ENCODE data around the gene CCDC112. TPM values are rescaled to one million over a fixed set of nuclear protein-coding genes. Genes with fewer than 3 reads are reported as not detected.

Gene CCDC112
- total RNA-seq, 2 experiments from 2014 or later = 1.5 to 2.4 TPM

- ChIA-PET CTCF (no interaction called here), POLR2A (no interaction called here)
- intact Hi-C loops (cut with micrococcal nuclease) = no loop called here
- no peak for ATAC-seq
- H3K36me3 Mint-ChIP-seq (ENCODE audit: low read depth) = no peaks in the 10 kb centered on the region
- no peak overlapping the region for H3K4me3 Mint-ChIP-seq
- H3K27me3 Mint-ChIP-seq = peaks cover 29% of the 10 kb centered on the region
- H3K9me3 Mint-ChIP-seq = no peaks in the 10 kb centered on the region
- TF ChIP-seq CTCF (IDR thresholded peaks at IDR 0.05) = no peak
- no peaks in the 10 kb centered on the region for H3K4me1 Mint-ChIP-seq (ENCODE audit: low read depth)
- no peak overlapping the region for H3K27ac Mint-ChIP-seq
- no peak for DNase-seq
These were observed 45.3 kb upstream of the CCDC112 start for GRCh38 chr5:115341745-115342144.

GRCh38 chr5:115338851-115339250, 42.4 kb upstream of the CCDC112 start:
- intact Hi-C loops (cut with micrococcal nuclease) = no loop called here
- CTCF ChIA-PET = no interaction called here
- Mint-ChIP-seq H3K27ac (no peak overlapping the region), H3K9me3 (no peaks in the 10 kb centered on the region), H3K27me3 (peaks cover 27% of the 10 kb centered on the region), H3K4me3 (no peak overlapping the region), H3K4me1 (ENCODE audit: low read depth) (no peaks in the 10 kb centered on the region), H3K36me3 (ENCODE audit: low read depth) (no peaks in the 10 kb centered on the region)
- POLR2A ChIA-PET = no interaction called here
- DNase-seq = no peak
- no peak for ATAC-seq
- TF ChIP-seq CTCF (IDR thresholded peaks at IDR 0.05) = no peak

- CTCF ChIA-PET = no interaction called here
- POLR2A ChIA-PET = no interaction called here
- no peak for ATAC-seq
- no peak for DNase-seq
- Mint-ChIP-seq H3K4me3 (no peak overlapping the region), H3K4me1 (ENCODE audit: low read depth) (peaks cover 3% of the 10 kb centered on the region), H3K9me3 (no peaks in the 10 kb centered on the region), H3K27ac (no peak overlapping the region), H3K27me3 (peaks cover 28% of the 10 kb centered on the region), H3K36me3 (ENCODE audit: low read depth) (no peaks in the 10 kb centered on the region)
- intact Hi-C loops (cut with micrococcal nuclease) = no loop called here
- TF ChIP-seq CTCF (IDR thresholded peaks at IDR 0.05) = no peak
These were observed 41.4 kb upstream of the CCDC112 start for GRCh38 chr5:115337882-115338281.

GRCh38 chr5:115336964-115337363, 40.5 kb upstream of the CCDC112 start:
- no peak for DNase-seq
- no peak for TF ChIP-seq CTCF (IDR thresholded peaks at IDR 0.05)
- CTCF ChIA-PET = no interaction called here
- no peaks in the 10 kb centered on the region for H3K9me3 Mint-ChIP-seq
- H3K4me1 Mint-ChIP-seq (ENCODE audit: low read depth) = peaks cover 3% of the 10 kb centered on the region
- ATAC-seq = no peak
- H3K36me3 Mint-ChIP-seq (ENCODE audit: low read depth) = no peaks in the 10 kb centered on the region
- peaks cover 25% of the 10 kb centered on the region for H3K27me3 Mint-ChIP-seq
- H3K27ac Mint-ChIP-seq = no peak overlapping the region
- POLR2A ChIA-PET = no interaction called here
- H3K4me3 Mint-ChIP-seq = no peak overlapping the region
- intact Hi-C loops (cut with micrococcal nuclease) = no loop called here

- POLR2A ChIA-PET = no interaction called here
- Mint-ChIP-seq H3K4me1 (ENCODE audit: low read depth) (peaks cover 6% of the 10 kb centered on the region), H3K36me3 (ENCODE audit: low read depth) (no peaks in the 10 kb centered on the region), H3K9me3 (no peaks in the 10 kb centered on the region), H3K27me3 (peaks cover 23% of the 10 kb centered on the region), H3K4me3 (no peak overlapping the region), H3K27ac (no peak overlapping the region)
- CTCF ChIA-PET = no interaction called here
- DNase-seq (no peak), ATAC-seq (no peak)
- TF ChIP-seq CTCF (IDR thresholded peaks at IDR 0.05) = no peak
- intact Hi-C loops (cut with micrococcal nuclease) = no loop called here
These were observed 39.8 kb upstream of the CCDC112 start for GRCh38 chr5:115336201-115336720.

Data from activated CD8-positive, alpha-beta T cell treated with anti-CD3 and anti-CD28 coated beads for 36 hours (primary cell).